Sigmoid colon (tissue), 7 donors: ENCODE data around the gene NAV1. TPM values are rescaled to one million over a fixed set of nuclear protein-coding genes. Genes with fewer than 3 reads are reported as not detected.

Experiments
- DNase-seq: peaks from one replicate; pipeline ENCODE4 v3.0.0-alpha.2; 2019
- H3K27ac ChIP-seq, 4 donors: fragments of 200-600 bp; sonication (generic); one replicate each; pipeline ENCODE4 v1.5.1; 2016 to 2019; ENCODE audit warnings: mild to moderate bottlenecking in 1 of 4
- H3K27me3 ChIP-seq, 3 donors: fragments of 200-600 bp; sonication (generic); one replicate each; pipeline ENCODE4 v1.5.1; 2019; ENCODE audit warnings: mild to moderate bottlenecking in 1 of 3
- H3K36me3 ChIP-seq, 4 donors: fragments of 200-600 bp; sonication (generic); one replicate each; pipeline ENCODE4 v1.5.1; 2016 to 2019
- H3K4me1 ChIP-seq, 4 donors: fragments of 200-600 bp; sonication (generic); one replicate each; pipeline ENCODE4 v1.5.1; 2017 to 2019
- H3K4me3 ChIP-seq, 4 donors: fragments of 200-600 bp; sonication (generic); one replicate each; pipeline ENCODE4 v1.5.1; 2017 to 2019; ENCODE audit warnings: mild to moderate bottlenecking in 2 of 4, moderate library complexity in 1 of 4
- H3K9me3 ChIP-seq, 4 donors: fragments of 200-600 bp in 3 of 4; sonication (generic) in 3 of 4; one replicate each; pipeline versions ENCODE4 v1.5.1 to v1.6.1; 2013 to 2019
- CTCF ChIP-seq, 4 experiments: fragments of 450-650 bp in 3 of 4; fragments of 200-600 bp in 1 of 4; IDR thresholded peaks; one replicate each; pipeline ENCODE4 v1.5.1; 2016 to 2019; ENCODE audit warnings: antibody characterized with exemption in 4 of 4, mild to moderate bottlenecking in 3 of 4, moderate library complexity in 2 of 4
- EP300 ChIP-seq, 4 donors: sonication (generic); formaldehyde crosslinking; IDR thresholded peaks; one replicate each; pipeline ENCODE4 v1.6.1; 2017; ENCODE audit warnings: antibody characterized with exemption in 4 of 4
- POLR2A ChIP-seq, 2 donors: fragments of 450-650 bp; IDR thresholded peaks; one replicate each; pipeline ENCODE4 v1.6.1; 2016; ENCODE audit warnings: antibody characterized with exemption in 2 of 2, mild to moderate bottlenecking in 2 of 2, moderate library complexity in 2 of 2
- POLR2AphosphoS5 ChIP-seq, 4 donors: sonication (generic); formaldehyde crosslinking; IDR thresholded peaks; one replicate each; pipeline ENCODE4 v1.6.1; 2017; ENCODE audit warnings: antibody characterized with exemption in 4 of 4
- WGBS, 2 donors: extraction: QIAGEN DNeasy Blood & Tissue Kit; methylation state at CpG; one replicate each; pipeline ENCODE4 v1.1.7; 2013; 5-methylcytosine and 5-hydroxymethylcytosine counted together
- intact Hi-C: fragments of 100-400 bp; cut with DNase I; formaldehyde crosslinking; loops from one replicate; pipeline ENCODE4 v1.15.1; 2023
- polyA plus RNA-seq, 3 donors: library from polyadenylated mRNA; stranded (reverse); fragments of 200-250 nt; gene quantifications; one replicate each; pipeline ENCODE4 v1.2.3, GENCODE V29; 2013
- total RNA-seq, 4 donors: library from RNA; depleted of rRNA; stranded (reverse); fragments of >200 nt; gene quantifications; one replicate each; pipeline ENCODE4 v1.1.0, GENCODE V29; 2016
- donor health status: healthy with polysubstance abuse.
- donor health status: Bipolar disorder and iron deficiency.
- donor health status: healthy.

Gene NAV1
- total and polyA plus RNA-seq, 7 donors = 1.8 to 44.9 (median 17.1) TPM

GRCh38 chr1:201560328-201561194 lies 21.6 kb downstream of the NAV1 start:
- H3K9me3 ChIP-seq = no peaks in the 10 kb centered on the region
- H3K36me3 ChIP-seq = no peaks in the 10 kb centered on the region
- DNase-seq = peak; percentile 59
- peak overlapping the region in 1 of 4 donors; percentile 81 for H3K27ac ChIP-seq
- no peak for TF ChIP-seq POLR2A (IDR thresholded peaks at IDR 0.05)
- no peak for TF ChIP-seq CTCF (IDR thresholded peaks at IDR 0.05)
- TF ChIP-seq EP300 (IDR thresholded peaks at IDR 0.05) = no peak
- H3K4me3 ChIP-seq = no peak overlapping the region
- intact Hi-C loops = loop anchor here (2.0 kb wide), 1 partner anchor 30 kb away; no protein-coding TSS in a partner anchor
- WGBS, 2 donors = 84 to 90% methylated on average over 9 of the region's 9 CpGs
- H3K4me1 ChIP-seq = peaks cover 0 to 77% (median 55%) of the 10 kb centered on the region in 4 donors
- no peaks in the 10 kb centered on the region for H3K27me3 ChIP-seq

- Histone ChIP-seq H3K36me3 (no peaks in the 10 kb centered on the region), H3K4me1 (peaks cover 0 to 79% (median 61%) of the 10 kb centered on the region in 4 donors), H3K27ac (peak overlapping the region in 2 of 4 donors; percentile 73 to 81), H3K4me3 (no peak overlapping the region), H3K9me3 (no peaks in the 10 kb centered on the region), H3K27me3 (no peaks in the 10 kb centered on the region)
- 85 to 89% methylated on average over 3 of the region's 3 CpGs for WGBS, 2 donors
- no peak for TF ChIP-seq POLR2A (IDR thresholded peaks at IDR 0.05)
- no peak for TF ChIP-seq POLR2AphosphoS5 (IDR thresholded peaks at IDR 0.05)
- TF ChIP-seq EP300 (IDR thresholded peaks at IDR 0.05) = no peak
- TF ChIP-seq CTCF (IDR thresholded peaks at IDR 0.05) = no peak
- intact Hi-C loops = loop anchor here (2.0 kb wide), 1 partner anchor 30 kb away; no protein-coding TSS in a partner anchor
- DNase-seq = no peak
Observed at GRCh38 chr1:201561195-201561564, 22.3 kb downstream of the NAV1 start.

- no peaks in the 10 kb centered on the region for H3K36me3 ChIP-seq
- H3K27me3 ChIP-seq = no peaks in the 10 kb centered on the region
- TF ChIP-seq POLR2AphosphoS5 (IDR thresholded peaks at IDR 0.05) = no peak
- no peak for TF ChIP-seq CTCF (IDR thresholded peaks at IDR 0.05)
- TF ChIP-seq EP300 (IDR thresholded peaks at IDR 0.05) = no peak
- TF ChIP-seq POLR2A (IDR thresholded peaks at IDR 0.05) = no peak
- H3K4me3 ChIP-seq = no peak overlapping the region
- intact Hi-C loops = loop anchor here (2.0 kb wide), 1 partner anchor 31 kb away; no protein-coding TSS in a partner anchor
- H3K27ac ChIP-seq = peak overlapping the region in 2 of 4 donors; percentile 73 to 81
- peak; percentile 60 for DNase-seq
- peaks cover 0 to 78% (median 65%) of the 10 kb centered on the region in 4 donors for H3K4me1 ChIP-seq
- no peaks in the 10 kb centered on the region for H3K9me3 ChIP-seq
Observed at GRCh38 chr1:201561601-201562000, 22.7 kb downstream of the NAV1 start.

GRCh38 chr1:201562257-201562656 lies 23.3 kb downstream of the NAV1 start:
- Histone ChIP-seq H3K4me3 (no peak overlapping the region), H3K27ac (peak overlapping the region; percentile 51 to 81 (median 70)), H3K36me3 (no peaks in the 10 kb centered on the region), H3K4me1 (peaks cover 0 to 71% (median 61%) of the 10 kb centered on the region in 4 donors), H3K27me3 (no peaks in the 10 kb centered on the region), H3K9me3 (no peaks in the 10 kb centered on the region)
- DNase-seq = peak; percentile 78
- TF ChIP-seq CTCF (IDR thresholded peaks at IDR 0.05) = no peak
- peak; percentile 39 to 76 (median 72) for TF ChIP-seq POLR2AphosphoS5 (IDR thresholded peaks at IDR 0.05)
- intact Hi-C loops = no loop called here
- 77 to 85% methylated on average over 4 of the region's 4 CpGs for WGBS, 2 donors
